ENCODE measurements around the gene DPM2. TPM values are rescaled to one million over a fixed set of nuclear protein-coding genes. Genes with fewer than 3 reads are reported as not detected.
A peak's percentile ranks its signal among the peaks of the same experiment; 100 is the strongest.

Gene DPM2
- total and polyA plus RNA-seq, 12 donors, result 7.2 to 31.1 (median 12.7) TPM

DNA sequence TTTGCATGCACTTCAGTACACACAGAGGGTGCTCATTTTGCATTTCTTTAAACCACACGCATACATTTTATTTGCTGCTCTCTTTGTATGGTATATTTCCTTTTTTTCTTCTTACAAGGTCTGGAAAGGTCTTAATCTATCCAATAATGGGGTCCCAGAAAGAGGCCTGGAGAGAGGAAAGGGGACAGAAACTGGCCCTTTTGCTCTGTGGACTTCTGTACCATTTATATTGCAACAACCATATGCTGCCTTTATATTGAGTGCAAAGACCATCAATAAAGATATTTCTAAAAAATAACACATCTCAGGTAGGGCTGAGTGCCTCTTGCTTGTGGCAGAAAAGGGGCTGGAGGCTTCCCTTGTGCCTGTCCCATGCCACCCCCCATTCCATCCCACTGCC is 15.5 kb upstream of the DPM2 start:
- DNase-seq, result no peak
- H3K9me3 ChIP-seq, result peaks cover 0 to 3% (median 0%) of the 10 kb centered on the region in 11 donors
- no peak overlapping the region for H3K4me3 ChIP-seq
- ATAC-seq, result no peak
- TF ChIP-seq, protein P1, sequence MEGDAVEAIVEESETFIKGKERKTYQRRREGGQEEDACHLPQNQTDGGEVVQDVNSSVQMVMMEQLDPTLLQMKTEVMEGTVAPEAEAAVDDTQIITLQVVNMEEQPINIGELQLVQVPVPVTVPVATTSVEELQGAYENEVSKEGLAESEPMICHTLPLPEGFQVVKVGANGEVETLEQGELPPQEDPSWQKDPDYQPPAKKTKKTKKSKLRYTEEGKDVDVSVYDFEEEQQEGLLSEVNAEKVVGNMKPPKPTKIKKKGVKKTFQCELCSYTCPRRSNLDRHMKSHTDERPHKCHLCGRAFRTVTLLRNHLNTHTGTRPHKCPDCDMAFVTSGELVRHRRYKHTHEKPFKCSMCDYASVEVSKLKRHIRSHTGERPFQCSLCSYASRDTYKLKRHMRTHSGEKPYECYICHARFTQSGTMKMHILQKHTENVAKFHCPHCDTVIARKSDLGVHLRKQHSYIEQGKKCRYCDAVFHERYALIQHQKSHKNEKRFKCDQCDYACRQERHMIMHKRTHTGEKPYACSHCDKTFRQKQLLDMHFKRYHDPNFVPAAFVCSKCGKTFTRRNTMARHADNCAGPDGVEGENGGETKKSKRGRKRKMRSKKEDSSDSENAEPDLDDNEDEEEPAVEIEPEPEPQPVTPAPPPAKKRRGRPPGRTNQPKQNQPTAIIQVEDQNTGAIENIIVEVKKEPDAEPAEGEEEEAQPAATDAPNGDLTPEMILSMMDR (IDR thresholded peaks at IDR 0.05), result no peak
- intact Hi-C loops (cut with DNase I), result no loop called here
- WGBS, 2 donors, result 96% methylated on average over 1 of the region's 1 CpG
- H3K27ac ChIP-seq, result no peak overlapping the region
- peaks cover 4 to 77% (median 56%) of the 10 kb centered on the region in 9 donors for H3K4me1 ChIP-seq
- peaks cover 0 to 2% (median 0%) of the 10 kb centered on the region in 9 donors for H3K36me3 ChIP-seq
- no peaks in the 10 kb centered on the region for H3K27me3 ChIP-seq

DNA sequence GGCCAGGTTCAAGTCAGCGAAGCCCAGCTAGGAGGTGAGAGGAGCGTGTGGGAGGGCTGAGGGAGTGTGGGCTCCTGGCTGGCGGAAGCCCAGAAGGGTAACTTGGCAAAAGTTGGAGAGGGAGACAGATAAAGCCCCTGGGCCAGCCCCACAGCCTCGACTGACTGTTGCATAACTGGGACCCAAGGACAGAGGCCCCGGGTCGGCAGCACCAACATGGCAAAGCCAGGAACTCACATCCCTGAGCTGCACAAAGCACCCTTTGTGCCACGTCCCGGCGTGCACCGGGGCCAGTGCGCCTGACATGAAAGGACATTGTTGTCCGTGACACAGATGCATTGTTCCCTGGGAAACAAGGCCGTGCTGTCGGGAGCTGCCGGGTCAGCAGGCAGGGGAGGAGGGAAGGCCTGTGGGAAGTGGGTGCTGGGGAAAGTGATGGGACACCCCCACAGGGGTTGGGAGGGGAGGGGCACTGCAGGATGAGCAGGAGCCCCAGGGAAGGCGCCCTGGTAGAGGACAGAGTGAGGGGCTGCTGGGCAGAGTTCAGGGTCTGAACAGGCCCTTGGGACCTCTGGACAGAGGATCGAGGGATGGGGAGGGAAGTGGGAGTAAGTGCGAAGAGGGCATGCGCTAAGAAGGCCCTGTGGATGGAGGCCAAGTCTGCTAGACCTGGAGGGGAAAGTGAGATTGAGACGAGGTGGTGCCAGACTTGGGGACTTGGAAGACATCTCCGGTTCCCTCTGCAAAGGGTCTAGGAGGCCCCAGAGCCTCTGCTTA is 13.0 kb upstream of the DPM2 start:
- Histone ChIP-seq H3K4me1 (peaks cover 4 to 94% (median 57%) of the 10 kb centered on the region in 9 donors), H3K4me3 (peak overlapping the region in 4 of 10 donors; percentile 2 to 17 (median 9)), H3K27me3 (no peaks in the 10 kb centered on the region), H3K36me3 (peaks cover 0 to 11% (median 0%) of the 10 kb centered on the region in 9 donors), H3K27ac (peak overlapping the region in 9 of 10 donors; percentile 39 to 85 (median 76)), H3K9me3 (no peaks in the 10 kb centered on the region)
- intact Hi-C loops (cut with DNase I), result no loop called here
- 22 to 38% methylated on average over 21 of the region's 21 CpGs for WGBS, 2 donors
- TF ChIP-seq, protein P1 (IDR thresholded peaks at IDR 0.05), result no peak
- peak; percentile 62 to 70 for DNase-seq
- ATAC-seq, result peak; percentile 46 to 83 (median 60)

DNA sequence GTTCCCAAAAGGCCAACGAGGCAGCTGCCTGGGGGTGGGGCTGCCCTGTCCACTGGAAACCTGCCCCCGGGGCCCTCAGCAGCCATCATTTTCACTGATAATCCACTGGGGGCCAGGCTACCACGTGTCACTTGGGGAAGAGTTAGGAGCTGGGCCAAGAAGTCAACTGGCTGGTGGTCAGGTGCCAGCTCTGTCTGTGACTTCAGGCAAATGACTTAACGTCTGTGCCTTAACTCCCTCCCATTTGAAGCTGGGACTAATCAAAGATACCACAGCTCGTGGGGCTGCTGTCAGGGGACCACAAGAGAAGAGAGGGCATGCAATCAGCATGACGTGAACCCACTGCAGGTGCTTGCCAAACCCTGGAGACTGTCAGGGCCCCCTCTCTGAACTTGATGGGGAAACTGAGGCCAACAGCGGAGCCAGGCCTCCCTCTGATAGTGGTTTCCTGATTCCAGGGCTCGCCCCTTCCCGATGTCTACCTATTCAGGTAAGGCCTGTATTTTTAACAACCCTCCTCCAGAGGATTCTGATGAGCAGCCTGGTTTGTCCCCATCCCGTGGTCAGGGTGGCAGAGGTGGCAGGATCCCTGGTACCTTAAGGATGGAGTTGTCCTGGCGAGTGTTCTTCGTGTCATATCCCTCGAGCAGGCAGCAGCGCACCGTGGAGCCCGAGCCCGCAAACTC is 12.3 kb upstream of the DPM2 start:
- no peaks in the 10 kb centered on the region for H3K27me3 ChIP-seq
- ATAC-seq, result peak in 7 of 8 donors; percentile 17 to 70 (median 57)
- H3K27ac ChIP-seq, result peak overlapping the region in 9 of 10 donors; percentile 39 to 85 (median 76)
- peaks cover 0 to 19% (median 2%) of the 10 kb centered on the region in 9 donors for H3K36me3 ChIP-seq
- intact Hi-C loops (cut with DNase I), result loop anchor here in 4 of 10 donors (5.0 to 10.0 kb wide), 2 partner anchors 32 to 165 kb away; partner anchors contain the start of gene EEIG1 (in 2 of the 4)
- TF ChIP-seq, protein P1 (IDR thresholded peaks at IDR 0.05), result no peak
- peak overlapping the region in 4 of 10 donors; percentile 2 to 17 (median 9) for H3K4me3 ChIP-seq
- peaks cover 4 to 92% (median 51%) of the 10 kb centered on the region in 9 donors for H3K4me1 ChIP-seq
- H3K9me3 ChIP-seq, result no peaks in the 10 kb centered on the region
- WGBS, 2 donors, result 52 to 66% methylated on average over 17 of the region's 17 CpGs
- peak; percentile 47 to 65 for DNase-seq

All from heart right ventricle (tissue), 16 donors.